GM23338 (cell line): ENCODE measurements around the gene C1orf52. TPM values are rescaled to one million over a fixed set of nuclear protein-coding genes. Genes with fewer than 3 reads are reported as not detected.

Experiments
- ATAC-seq: fragments of 200-7000 bp; cut with Tn5 transposase; 3 replicates; pipeline ENCODE4 v1.9.1; 2020
- DNase-seq: peaks from one replicate; pipeline ENCODE4 v3.0.0-alpha.2; 2015; ENCODE audit warnings: low spot score
- H2AFZ ChIP-seq: fragments of 200-600 bp; sonication (generic); 2 replicates; pipeline ENCODE4 v1.8.0; 2016; ENCODE audit warnings: antibody characterized with exemption, mild to moderate bottlenecking, moderate library complexity
- H3F3A ChIP-seq: fragments of 200-600 bp; sonication (generic); replicated peaks from 2 replicates; pipeline ENCODE4 v1.8.0; 2017; ENCODE audit warnings: antibody characterized with exemption, mixed run types, low read depth
- H3K27ac ChIP-seq: fragments of 200-600 bp; sonication (generic); 2 replicates; pipeline ENCODE4 v1.6.1; 2016; ENCODE audit warnings: low read depth
- H3K27me3 ChIP-seq: fragments of 200-600 bp; sonication (generic); 2 replicates; pipeline ENCODE4 v1.8.0; 2016; ENCODE audit warnings: mild to moderate bottlenecking, mixed run types, moderate library complexity; ENCODE audit not compliant: insufficient read depth
- H3K36me3 ChIP-seq: fragments of 200-600 bp; sonication (generic); 2 replicates; pipeline ENCODE4 v1.8.0; 2016; ENCODE audit warnings: mild to moderate bottlenecking; ENCODE audit not compliant: insufficient read depth
- H3K4me1 ChIP-seq: fragments of 200-600 bp; sonication (generic); 2 replicates; pipeline ENCODE4 v1.8.0; 2016; ENCODE audit warnings: mild to moderate bottlenecking, moderate library complexity; ENCODE audit not compliant: insufficient read depth
- H3K4me2 ChIP-seq: fragments of 200-600 bp; sonication (generic); 2 replicates; pipeline ENCODE4 v1.7.1; 2017; ENCODE audit warnings: mixed run types
- H3K4me3 ChIP-seq: fragments of 200-600 bp; sonication (generic); 2 replicates; pipeline ENCODE4 v1.6.1; 2016; ENCODE audit warnings: mixed run types
- H3K79me2 ChIP-seq: fragments of 200-600 bp; sonication (generic); replicated peaks from 2 replicates; pipeline ENCODE4 v1.8.0; 2017; ENCODE audit warnings: mild to moderate bottlenecking; ENCODE audit not compliant: insufficient read depth
- H3K9me2 ChIP-seq: fragments of 200-600 bp; sonication (generic); 2 replicates; pipeline ENCODE4 v1.8.0; 2017; ENCODE audit not compliant: insufficient read depth
- H4K20me1 ChIP-seq: fragments of 200-600 bp; sonication (generic); replicated peaks from 2 replicates; pipeline ENCODE4 v1.8.0; 2017; ENCODE audit warnings: mild to moderate bottlenecking; ENCODE audit not compliant: insufficient read depth
- H3K27ac Mint-ChIP-seq: 2 replicates; pipeline ENCODE4 v1.8.0; 2020; ENCODE audit warnings: inconsistent platforms, mild to moderate bottlenecking, moderate library complexity, mixed read lengths
- H3K27me3 Mint-ChIP-seq: 3 replicates; pipeline ENCODE4 v1.8.0; 2022; ENCODE audit warnings: low read depth, mild to moderate bottlenecking, moderate library complexity, mixed read lengths, inconsistent platforms; ENCODE audit not compliant: insufficient read depth, poor library complexity
- H3K36me3 Mint-ChIP-seq: 3 replicates; pipeline ENCODE4 v1.8.0; 2021; ENCODE audit warnings: low read depth, mild to moderate bottlenecking, inconsistent platforms, moderate library complexity, mixed read lengths
- H3K4me1 Mint-ChIP-seq: 3 replicates; pipeline ENCODE4 v1.8.0; 2020; ENCODE audit warnings: mild to moderate bottlenecking, inconsistent platforms, mixed read lengths
- H3K4me3 Mint-ChIP-seq: 3 replicates; pipeline ENCODE4 v1.8.0; 2021; ENCODE audit warnings: moderate library complexity, mild to moderate bottlenecking, inconsistent platforms, mixed read lengths
- H3K9me3 Mint-ChIP-seq: 3 replicates; pipeline ENCODE4 v1.8.0; 2020; ENCODE audit warnings: moderate library complexity, mild to moderate bottlenecking, inconsistent platforms, mixed read lengths
- CREB1 ChIP-seq: fragments of 250-450 bp; sonication (Bioruptor Pico); IDR thresholded peaks from 2 replicates; pipeline ENCODE4 v1.5.0; 2020; ENCODE audit warnings: low read depth, mild to moderate bottlenecking, moderate library complexity
- CTCF ChIP-seq, 2 experiments: fragments of 200-600 bp in 1 of 2; sonication (generic) in 1 of 2; conservative IDR thresholded peaks; 2 replicates each; pipeline versions ENCODE4 v1.5.1 to v1.6.1; 2016 to 2017; ENCODE audit warnings: antibody characterized with exemption in 2 of 2, low read depth in 2 of 2, mild to moderate bottlenecking in 2 of 2, moderate library complexity in 1 of 2
- ETS1 ChIP-seq: IDR thresholded peaks from 2 replicates; pipeline ENCODE4 v1.6.1; 2016; ENCODE audit warnings: antibody characterized with exemption
- EZH2 ChIP-seq: fragments of 200-600 bp; sonication (generic); IDR thresholded peaks from one replicate; pipeline ENCODE4 v1.8.0; 2017; ENCODE audit warnings: antibody characterized with exemption, mild to moderate bottlenecking, low read depth; ENCODE audit not compliant: unreplicated experiment
- EZH2phosphoT487 ChIP-seq: fragments of 200-600 bp; sonication (generic); IDR thresholded peaks from one replicate; pipeline ENCODE4 v1.8.1; 2018; ENCODE audit warnings: antibody characterized with exemption; ENCODE audit not compliant: unreplicated experiment
- JUNB ChIP-seq: IDR thresholded peaks from one replicate; pipeline ENCODE4 v1.6.1; 2016; ENCODE audit warnings: antibody characterized with exemption; ENCODE audit not compliant: unreplicated experiment
- NANOG ChIP-seq: IDR thresholded peaks from 2 replicates; pipeline ENCODE4 v1.6.1; 2016; ENCODE audit warnings: antibody characterized with exemption, borderline replicate concordance
- POLR2AphosphoS5 ChIP-seq: IDR thresholded peaks from 2 replicates; pipeline ENCODE4 v1.6.1; 2016; ENCODE audit warnings: antibody characterized with exemption, low read depth
- REST ChIP-seq: IDR thresholded peaks from one replicate; pipeline ENCODE4 v1.6.1; 2018; ENCODE audit warnings: antibody characterized with exemption; ENCODE audit not compliant: unreplicated experiment
- STAT1 ChIP-seq: IDR thresholded peaks from one replicate; pipeline ENCODE4 v1.6.1; 2016; ENCODE audit warnings: antibody characterized with exemption; ENCODE audit not compliant: unreplicated experiment
- ZNF114 ChIP-seq: fragments of 250-450 bp; sonication (Bioruptor Pico); IDR thresholded peaks from 2 replicates; pipeline ENCODE4 v1.5.0; 2020; ENCODE audit warnings: mild to moderate bottlenecking, moderate library complexity
- ZNF331 ChIP-seq: fragments of 250-450 bp; sonication (Bioruptor Pico); IDR thresholded peaks from 2 replicates; pipeline ENCODE4 v1.5.0; 2020; ENCODE audit warnings: low read depth, mild to moderate bottlenecking, moderate library complexity
- ZNF462 ChIP-seq: fragments of 250-450 bp; sonication (Bioruptor Pico); IDR thresholded peaks from 2 replicates; pipeline ENCODE4 v1.5.0; 2020; ENCODE audit warnings: mild to moderate bottlenecking, moderate library complexity
- polyA plus RNA-seq: library from polyadenylated mRNA; unstranded; fragments of >200 nt; fragmentation: Nextera tagmentation; extraction: Ambion mirVana; gene quantifications from 2 replicates; pipeline ENCODE4 v1.2.1, GENCODE V29; 2016
- total RNA-seq: library from RNA; depleted of rRNA; stranded (reverse); fragments of >200 nt; shearing (Covaris generic); gene quantifications from 2 replicates; pipeline ENCODE4 v1.2.3, GENCODE V29; 2014

The C1orf52 gene
- total and polyA plus RNA-seq, 2 experiments from 2014 or later, result 35.6 to 102 TPM

- Histone ChIP-seq H3K79me2 (peaks cover 24% of the 10 kb centered on the region), H3K4me2 (peak overlapping the region; percentile 93), H2AFZ (peak overlapping the region; percentile 18; the same call in 1 of the 2 replicates), H4K20me1 (peaks cover 8% of the 10 kb centered on the region; the same call in 1 of the 2 replicates), H3K27ac (peak overlapping the region; percentile 95), H3K4me3 (peak overlapping the region; percentile 87), H3K4me1 (peaks cover 36% of the 10 kb centered on the region), H3K27me3 (peaks cover 9% of the 10 kb centered on the region; the same call in 1 of the 2 replicates), H3F3A (peaks cover 2% of the 10 kb centered on the region; the same call in 1 of the 2 replicates), H3K9me2 (no peaks in the 10 kb centered on the region), H3K36me3 (no peaks in the 10 kb centered on the region)
- Mint-ChIP-seq H3K4me1 (peaks cover 45% of the 10 kb centered on the region), H3K36me3 (peaks cover 5% of the 10 kb centered on the region), H3K4me3 (peak overlapping the region; percentile 98), H3K27me3 (peaks cover 10% of the 10 kb centered on the region), H3K27ac (peak overlapping the region; percentile 99), H3K9me3 (no peaks in the 10 kb centered on the region)
- TF ChIP-seq EZH2 (no peak), ETS1 (no peak), NANOG (no peak), EZH2phosphoT487 (no peak), CTCF (conservative IDR thresholded peaks at IDR 0.05; ENCODE audit: low read depth in 2 of 2) (no peak), ZNF331 (CRISPR knock-in tag) (no peak), CREB1 (CRISPR knock-in tag) (no peak), STAT1 (no peak), ZNF462 (no peak), POLR2AphosphoS5 (no peak), ZNF114 (CRISPR knock-in tag) (no peak), REST (no peak), JUNB (no peak)
- DNase-seq (peak; percentile 20), ATAC-seq (no peak)
Observed at GRCh38 chr1:85202092-85202863, 57.2 kb downstream of the C1orf52 start.
